Bronchial epithelial cell (primary cell): Measurements from ENCODE around the gene LRRC4. TPM values are rescaled to one million over a fixed set of nuclear protein-coding genes. Genes with fewer than 3 reads are reported as not detected.

Source experiments
- DNase-seq: peaks from one replicate; pipeline ENCODE4 v3.0.0-alpha.2; 2010; ENCODE audit warnings: low read depth
- FAIRE-seq: peaks from 2 replicates; lab custom pipeline; 2011; peaks lifted over from hg19 to GRCh38; lab: Jason Lieb, UNC
- H3K27me3 ChIP-seq: 2 replicates; pipeline ENCODE4 v1.5.1; 2011; ENCODE audit warnings: low read length; ENCODE audit not compliant: control insufficient read depth, insufficient read depth
- H3K36me3 ChIP-seq: 2 replicates; pipeline ENCODE4 v1.5.1; 2011; ENCODE audit warnings: low read length; ENCODE audit not compliant: control insufficient read depth, insufficient read depth
- H3K4me3 ChIP-seq: 2 replicates; pipeline ENCODE4 v1.5.1; 2011; ENCODE audit warnings: mild to moderate bottlenecking, low read depth, low read length, control low read depth
- total RNA-seq: library from RNA; depleted of rRNA; stranded (reverse); fragments of >200 nt; gene quantifications from 2 replicates; pipeline ENCODE4 v1.2.1, GENCODE V29; 2014
- TF ChIP-seq, protein P1 (sequence below): IDR thresholded peaks from 2 replicates; pipeline ENCODE4 v1.5.1; 2011; ENCODE audit warnings: mild to moderate bottlenecking, moderate library complexity, low read length, control low read depth, inconsistent platforms; ENCODE audit not compliant: insufficient read depth, severe bottlenecking

LRRC4 gene
- total RNA-seq, 1 donor from 2014 or later, result under 0.01 TPM

- no peaks in the 10 kb centered on the region for H3K27me3 ChIP-seq
- no peak overlapping the region for H3K4me3 ChIP-seq
- TF ChIP-seq, protein P1, sequence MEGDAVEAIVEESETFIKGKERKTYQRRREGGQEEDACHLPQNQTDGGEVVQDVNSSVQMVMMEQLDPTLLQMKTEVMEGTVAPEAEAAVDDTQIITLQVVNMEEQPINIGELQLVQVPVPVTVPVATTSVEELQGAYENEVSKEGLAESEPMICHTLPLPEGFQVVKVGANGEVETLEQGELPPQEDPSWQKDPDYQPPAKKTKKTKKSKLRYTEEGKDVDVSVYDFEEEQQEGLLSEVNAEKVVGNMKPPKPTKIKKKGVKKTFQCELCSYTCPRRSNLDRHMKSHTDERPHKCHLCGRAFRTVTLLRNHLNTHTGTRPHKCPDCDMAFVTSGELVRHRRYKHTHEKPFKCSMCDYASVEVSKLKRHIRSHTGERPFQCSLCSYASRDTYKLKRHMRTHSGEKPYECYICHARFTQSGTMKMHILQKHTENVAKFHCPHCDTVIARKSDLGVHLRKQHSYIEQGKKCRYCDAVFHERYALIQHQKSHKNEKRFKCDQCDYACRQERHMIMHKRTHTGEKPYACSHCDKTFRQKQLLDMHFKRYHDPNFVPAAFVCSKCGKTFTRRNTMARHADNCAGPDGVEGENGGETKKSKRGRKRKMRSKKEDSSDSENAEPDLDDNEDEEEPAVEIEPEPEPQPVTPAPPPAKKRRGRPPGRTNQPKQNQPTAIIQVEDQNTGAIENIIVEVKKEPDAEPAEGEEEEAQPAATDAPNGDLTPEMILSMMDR, result peak; percentile 31
- FAIRE-seq, result no peak
- no peak for DNase-seq
- H3K36me3 ChIP-seq, result no peaks in the 10 kb centered on the region
These were observed 4.5 kb upstream of the LRRC4 start for GRCh38 chr7:128035712-128036111.

- no peak for DNase-seq
- Histone ChIP-seq H3K36me3 (no peaks in the 10 kb centered on the region), H3K27me3 (no peaks in the 10 kb centered on the region), H3K4me3 (no peak overlapping the region)
- no peak for FAIRE-seq
- TF ChIP-seq, protein P1, result no peak
These were observed 3.6 kb upstream of the LRRC4 start for GRCh38 chr7:128034825-128035224.

DNA sequence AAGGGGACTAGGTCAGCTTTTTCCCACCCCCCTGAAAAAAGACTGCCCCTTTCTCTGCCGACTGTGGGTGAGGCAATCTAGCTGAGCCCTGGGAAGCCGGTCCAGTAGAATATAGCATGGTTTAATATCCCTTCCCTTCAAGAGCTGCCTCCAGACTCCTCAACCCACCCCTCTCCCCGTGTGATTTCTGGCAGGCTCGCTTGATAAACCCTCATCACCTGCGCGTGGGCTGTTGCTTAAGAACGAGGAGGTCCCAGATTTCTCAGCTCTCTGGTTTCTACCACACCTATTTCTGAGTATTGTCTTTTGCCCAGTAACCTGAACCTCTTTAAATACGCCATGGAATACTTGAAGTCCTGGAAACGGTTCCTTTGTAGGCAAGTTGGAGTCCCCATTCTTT is 2.0 kb upstream of the LRRC4 start:
- FAIRE-seq (no peak), DNase-seq (peak; percentile 49)
- Histone ChIP-seq H3K4me3 (no peak overlapping the region), H3K27me3 (no peaks in the 10 kb centered on the region), H3K36me3 (peaks cover 1% of the 10 kb centered on the region)
- TF ChIP-seq, protein P1, result no peak

GRCh38 chr7:128032605-128033235 is 1.5 kb upstream of the LRRC4 start:
- no peaks in the 10 kb centered on the region for H3K27me3 ChIP-seq
- TF ChIP-seq, protein P1, result no peak
- no peak for DNase-seq
- peak overlapping the region; percentile 19 for H3K4me3 ChIP-seq
- FAIRE-seq, result no peak
- peaks cover 1% of the 10 kb centered on the region for H3K36me3 ChIP-seq

- peak overlapping the region; percentile 33 for H3K4me3 ChIP-seq
- peaks cover 1% of the 10 kb centered on the region for H3K36me3 ChIP-seq
- DNase-seq (peak; percentile 88), FAIRE-seq (no peak)
- H3K27me3 ChIP-seq, result no peaks in the 10 kb centered on the region
- TF ChIP-seq, protein P1, result peak; percentile 45
These were observed 816 bp upstream of the LRRC4 start for GRCh38 chr7:128031901-128032604.
